Measurements from ENCODE around the gene CAVIN2. TPM values are rescaled to one million over a fixed set of nuclear protein-coding genes. Genes with fewer than 3 reads are reported as not detected.

Gene CAVIN2
- total RNA-seq, 1 experiment from 2014 or later: 0.28 TPM

GRCh38 chr2:191815010-191815409, 31.9 kb downstream of the CAVIN2 start:
- H3K27me3 Mint-ChIP-seq (ENCODE audit: low read depth): no peaks in the 10 kb centered on the region; the same call in 1 of the 2 replicates
- no peak overlapping the region for H3K4me3 Mint-ChIP-seq
- no peak overlapping the region for H3K27ac Mint-ChIP-seq
- 0 out of 2 replicates have a peak, but pooled peaks cover 2% of the 10 kb centered on the region for H3K4me1 Mint-ChIP-seq
- no peaks in the 10 kb centered on the region for H3K36me3 Mint-ChIP-seq
- no peak for DNase-seq (ENCODE audit: low spot score)
- ChIA-PET POLR2A (no interaction called here), CTCF (interaction anchor here (0.6 to 1.3 kb wide), 3 partner anchors 51 to 347 kb away, joined by 3 to 5 read pairs (median 4); no protein-coding TSS in a partner anchor)
- no peaks in the 10 kb centered on the region for H3K9me3 Mint-ChIP-seq
- ATAC-seq: no peak
- TF ChIP-seq FOXP4 (CRISPR knock-in tag; IDR thresholded peaks at IDR 0.05) (no peak), ETV6 (CRISPR knock-in tag; IDR thresholded peaks at IDR 0.05) (no peak), ELF4 (CRISPR knock-in tag; IDR thresholded peaks at IDR 0.05; ENCODE audit: low read depth) (no peak), ZNF281 (CRISPR knock-in tag; IDR thresholded peaks at IDR 0.05) (no peak), NFATC4 (CRISPR knock-in tag; IDR thresholded peaks at IDR 0.05) (no peak), FOXK1 (CRISPR knock-in tag; IDR thresholded peaks at IDR 0.05) (no peak), NR1H2 (CRISPR knock-in tag; IDR thresholded peaks at IDR 0.05) (no peak), E2F5 (CRISPR knock-in tag; IDR thresholded peaks at IDR 0.05) (no peak)

- H3K9me3 Mint-ChIP-seq: peaks cover 4% of the 10 kb centered on the region
- no peak overlapping the region for H3K4me3 Mint-ChIP-seq
- no peak for ATAC-seq
- H3K27me3 Mint-ChIP-seq (ENCODE audit: low read depth): no peaks in the 10 kb centered on the region; the same call in 1 of the 2 replicates
- no peaks in the 10 kb centered on the region; the same call in 1 of the 2 replicates for H3K36me3 Mint-ChIP-seq
- H3K27ac Mint-ChIP-seq: no peak overlapping the region
- ChIA-PET POLR2A (no interaction called here), CTCF (interaction anchor here (0.8 kb wide), 1 partner anchor 55 kb away, joined by 3 read pairs; no protein-coding TSS in a partner anchor)
- DNase-seq (ENCODE audit: low spot score): no peak
- 0 out of 2 replicates have a peak, but pooled peaks cover 2% of the 10 kb centered on the region for H3K4me1 Mint-ChIP-seq
- TF ChIP-seq ATF2 (CRISPR knock-in tag; IDR thresholded peaks at IDR 0.05; ENCODE audit: borderline replicate concordance, low read depth) (no peak), RELA (CRISPR knock-in tag; IDR thresholded peaks at IDR 0.05; ENCODE audit: borderline replicate concordance) (no peak), ZNF317 (CRISPR knock-in tag; IDR thresholded peaks at IDR 0.05; ENCODE audit: borderline replicate concordance, low read depth) (no peak), FOXJ3 (CRISPR knock-in tag; IDR thresholded peaks at IDR 0.05; ENCODE audit: borderline replicate concordance) (no peak), ARID4B (CRISPR knock-in tag; IDR thresholded peaks at IDR 0.05; ENCODE audit: borderline replicate concordance) (no peak), NFE2L1 (CRISPR knock-in tag; IDR thresholded peaks at IDR 0.05) (no peak), ZNF416 (CRISPR knock-in tag; IDR thresholded peaks at IDR 0.05) (no peak), FOXP4 (CRISPR knock-in tag; IDR thresholded peaks at IDR 0.05) (no peak), CBFB (CRISPR knock-in tag; IDR thresholded peaks at IDR 0.05; ENCODE audit: low read depth) (no peak), ZBTB43 (CRISPR knock-in tag; IDR thresholded peaks at IDR 0.05) (no peak), E2F4 (CRISPR knock-in tag; IDR thresholded peaks at IDR 0.05; ENCODE audit: borderline replicate concordance, low read depth) (no peak)
Observed at GRCh38 chr2:191813943-191814342, 32.9 kb downstream of the CAVIN2 start.
